NCI-H526 (cell line): ENCODE results near the gene IL1R1.
"Not testable (repeated sequence)": the region's sequence is repeated elsewhere in the genome, so short reads cannot be mapped to it uniquely, and the experiment has no call there.

Source experiments
- DNase-seq, 2 experiments: peaks; one replicate each; lab custom pipeline; 2025; lab: John Stamatoyannopoulos, UW

The IL1R1 gene

GRCh38 chr2:102110596-102111334 is 31.8 kb upstream of the IL1R1 start:
- DNase-seq: no peak

GRCh38 chr2:102111823-102112222 is 30.7 kb upstream of the IL1R1 start:
- no peak for DNase-seq

- DNase-seq: no peak
These were observed 30.3 kb upstream of the IL1R1 start for GRCh38 chr2:102112271-102112670.

DNA sequence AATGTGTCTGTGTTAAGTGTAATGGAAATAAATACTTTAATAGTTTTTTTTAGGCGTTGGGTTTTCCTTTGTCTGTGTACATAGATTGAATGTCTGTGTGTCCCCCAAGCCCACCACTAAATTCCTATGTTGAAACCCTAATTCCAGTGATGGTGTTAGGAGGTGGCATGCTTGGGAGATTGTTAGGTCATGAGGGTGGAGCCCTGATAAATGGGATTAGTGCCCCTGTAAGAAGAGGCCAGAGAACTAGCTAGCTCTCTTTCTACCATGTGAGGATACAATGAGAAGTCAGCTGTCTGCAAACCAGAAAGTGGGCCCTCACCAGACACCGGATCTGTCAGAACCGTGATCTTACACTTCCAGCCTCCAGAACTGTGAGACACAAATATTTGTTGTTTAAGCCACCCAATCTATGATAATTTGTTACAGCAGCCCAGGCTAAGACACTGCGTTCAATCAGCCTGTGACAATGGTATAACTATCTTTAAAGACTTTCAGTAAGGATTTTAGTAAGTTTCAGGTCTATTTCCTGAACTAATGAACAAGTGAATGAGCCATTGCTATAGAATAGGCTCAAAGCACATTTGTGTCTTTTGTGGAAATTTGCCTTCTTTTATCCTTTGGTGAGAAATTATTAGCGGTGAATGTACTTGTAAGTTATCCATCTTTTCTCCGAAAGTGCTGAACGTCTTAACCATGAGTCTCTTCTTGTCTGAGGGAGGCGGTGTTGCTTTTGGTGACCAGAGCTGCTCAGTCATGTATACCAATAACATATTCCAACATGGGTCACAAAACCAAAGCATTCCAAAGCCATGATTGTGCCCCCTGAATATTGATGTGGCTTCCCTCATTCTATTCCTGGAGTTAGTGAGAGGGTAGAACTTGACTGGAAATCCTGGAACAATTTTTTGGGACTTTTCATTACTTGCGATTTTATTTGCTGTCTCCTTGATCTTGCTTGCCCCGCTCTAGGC is 29.6 kb upstream of the IL1R1 start:
- no peak for DNase-seq

DNA sequence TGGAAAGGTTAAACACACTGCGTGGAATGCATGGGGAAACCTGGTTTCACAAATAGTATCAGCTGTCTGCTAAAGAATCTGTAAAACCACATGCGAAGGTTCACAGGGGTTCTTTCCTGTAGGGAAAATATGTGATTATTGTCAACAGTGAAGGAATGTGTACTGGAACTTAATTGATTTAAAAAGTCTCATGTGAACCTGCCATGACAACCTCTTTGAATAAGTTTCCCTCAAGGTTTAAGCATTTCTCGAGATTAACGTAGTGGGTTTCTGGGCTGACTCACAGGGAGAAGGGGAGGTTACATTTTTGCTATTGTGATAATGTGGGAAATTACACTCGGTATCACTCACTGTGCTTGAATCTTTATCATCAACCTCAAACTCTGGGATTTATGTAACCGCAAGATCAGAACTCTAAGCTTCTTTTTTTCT is 28.2 kb upstream of the IL1R1 start:
- no peak for DNase-seq

GRCh38 chr2:102114851-102115497 is 27.6 kb upstream of the IL1R1 start:
- DNase-seq: no peak

GRCh38 chr2:102116630-102117471 is 25.7 kb upstream of the IL1R1 start:
- DNase-seq: no peak

DNA sequence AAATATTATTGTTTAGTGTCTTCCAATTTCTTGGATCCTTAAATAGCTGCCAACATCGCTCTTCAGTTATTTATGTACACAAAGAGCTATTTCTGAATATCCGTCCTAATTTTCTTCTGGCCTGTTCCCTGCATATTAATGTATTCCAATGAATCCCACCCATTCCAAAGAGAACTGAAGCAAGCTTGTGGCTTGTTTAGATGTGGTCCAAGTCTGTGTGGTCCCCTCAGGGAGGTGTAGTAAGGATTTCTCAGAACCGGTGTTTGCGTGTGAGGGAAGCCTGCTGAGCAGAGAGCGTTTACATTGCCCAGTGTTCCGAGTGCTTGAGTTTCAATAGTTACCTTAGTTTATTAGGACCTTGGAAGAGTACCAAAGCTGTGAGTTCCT is 25.1 kb upstream of the IL1R1 start:
- no peak for DNase-seq

DNA sequence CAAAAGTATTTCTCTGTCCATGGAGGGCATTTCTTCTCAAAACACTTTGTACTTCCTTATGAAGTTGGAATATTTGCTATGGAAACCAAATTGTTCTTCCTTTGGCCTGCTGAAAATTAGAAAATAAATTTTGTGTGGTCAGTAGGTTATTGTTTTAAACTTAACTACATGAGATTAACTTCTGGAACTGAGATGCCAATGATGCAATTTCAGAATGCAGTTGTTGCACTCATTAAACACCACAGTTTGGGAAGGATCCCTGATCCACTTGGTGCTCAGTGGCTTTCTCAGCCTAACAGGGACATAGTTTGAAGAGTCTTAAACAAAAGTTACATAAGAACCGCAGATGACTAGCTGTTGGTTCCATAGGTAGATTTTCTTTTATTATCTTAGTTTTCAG is 23.3 kb upstream of the IL1R1 start:
- no peak for DNase-seq

GRCh38 chr2:102120261-102120660 is 22.3 kb upstream of the IL1R1 start:
- no peak for DNase-seq

- no peak for DNase-seq
These were observed 21.8 kb upstream of the IL1R1 start for GRCh38 chr2:102120701-102121159.

DNA sequence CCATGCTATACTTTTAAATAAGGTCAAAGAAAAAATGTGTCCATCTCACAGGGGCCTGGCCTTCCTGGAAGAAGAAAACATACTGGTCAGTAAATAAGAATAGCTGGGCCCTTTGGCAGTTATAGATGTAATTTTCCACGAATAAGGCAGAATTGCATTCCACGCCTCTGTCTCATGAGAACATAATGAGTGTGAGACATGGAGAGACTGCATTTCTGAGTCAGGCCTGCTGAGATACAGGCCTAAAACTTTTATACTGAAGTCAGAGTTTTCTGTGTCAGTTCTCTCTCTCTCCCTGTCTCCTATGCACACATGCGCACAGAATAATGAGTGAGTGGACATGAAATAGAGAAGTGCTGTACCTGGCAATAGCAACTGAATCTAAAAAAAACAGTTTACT is 20.4 kb upstream of the IL1R1 start:
- DNase-seq: no peak

- no peak for DNase-seq
These were observed 19.6 kb upstream of the IL1R1 start for GRCh38 chr2:102122909-102123308.

- DNase-seq: not testable (repeated sequence)
These were observed 18.1 kb upstream of the IL1R1 start for GRCh38 chr2:102124421-102124820.

- no peak for DNase-seq
These were observed 16.4 kb upstream of the IL1R1 start for GRCh38 chr2:102126169-102126568.

DNA sequence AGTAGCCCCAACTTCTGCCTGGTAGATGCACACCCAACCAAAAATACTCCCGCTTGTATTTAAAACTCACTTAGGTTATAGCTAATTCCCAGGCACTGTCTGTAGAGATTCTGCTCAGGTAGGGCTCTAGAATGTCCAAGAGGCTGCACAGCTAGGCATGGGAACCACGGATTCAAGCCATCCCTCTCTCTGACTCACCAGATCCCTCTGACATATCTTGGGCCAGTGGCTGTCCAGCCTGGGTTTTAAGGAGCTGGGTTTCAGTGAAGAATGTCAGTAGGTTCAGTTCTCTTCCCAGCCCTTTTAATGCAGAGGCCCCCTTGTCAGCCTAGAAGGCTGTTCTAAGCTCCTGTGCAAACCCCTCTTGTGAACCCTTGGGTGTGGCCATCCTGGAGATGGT is 15.9 kb upstream of the IL1R1 start:
- DNase-seq: no peak

- DNase-seq: no peak
These were observed 13.5 kb upstream of the IL1R1 start for GRCh38 chr2:102129082-102129481.

DNA sequence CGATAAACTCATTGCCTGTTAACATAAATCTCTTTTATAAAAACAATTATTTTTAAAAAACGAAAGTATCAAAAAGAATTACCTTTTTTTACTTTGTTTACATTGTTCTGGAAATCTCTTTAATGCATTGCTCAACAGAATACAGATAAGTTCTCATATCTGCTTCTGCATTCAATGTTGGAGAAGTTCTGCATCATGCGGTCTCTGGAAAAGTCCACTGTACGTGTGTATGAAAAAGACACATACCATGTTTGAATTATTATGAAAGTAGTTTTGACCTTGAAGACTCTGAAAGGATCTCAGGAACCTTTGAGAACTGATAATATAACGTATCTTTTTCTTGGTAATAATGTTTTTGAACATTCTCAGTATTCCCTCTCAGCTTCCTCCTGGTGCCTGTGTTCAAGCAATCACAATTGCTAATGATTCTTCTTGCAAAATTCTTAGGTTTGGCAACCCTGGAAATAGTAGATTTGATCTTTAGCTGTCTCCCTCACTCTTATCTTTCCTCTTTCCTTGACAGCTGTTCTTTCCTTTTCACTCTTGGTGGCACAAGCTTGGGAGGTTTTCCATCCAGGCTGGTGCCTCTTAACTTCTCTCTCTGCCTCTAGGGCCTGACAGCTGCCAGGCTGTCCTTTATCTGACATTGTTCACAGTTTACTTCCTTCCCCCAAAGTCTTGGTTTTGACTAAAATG is 12.4 kb upstream of the IL1R1 start:
- no peak for DNase-seq

- no peak for DNase-seq
These were observed 11.9 kb upstream of the IL1R1 start for GRCh38 chr2:102130647-102130991.

DNA sequence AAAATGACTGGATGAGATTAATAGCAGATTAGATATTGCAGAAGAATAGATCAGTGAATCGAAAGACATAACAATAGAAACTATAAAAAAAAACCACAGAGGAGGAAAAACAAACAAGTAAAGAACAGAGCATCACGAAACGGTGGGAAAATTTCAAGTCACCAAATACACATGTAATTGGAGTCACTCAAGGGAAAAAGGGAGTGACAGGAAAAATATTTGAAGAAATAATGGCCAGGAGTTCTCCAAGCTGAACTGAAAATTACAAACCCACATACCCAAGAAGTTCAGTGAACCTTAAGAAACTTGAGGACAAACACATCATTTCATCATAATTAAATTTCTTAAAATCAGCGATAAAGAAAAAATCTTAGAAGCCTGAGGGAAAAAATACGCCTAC is 11.0 kb upstream of the IL1R1 start:
- no peak for DNase-seq

- no peak for DNase-seq
These were observed 5.4 kb upstream of the IL1R1 start for GRCh38 chr2:102137138-102137537.
